Measurements from ENCODE around the gene EIF4H. TPM values are rescaled to one million over a fixed set of nuclear protein-coding genes. Genes with fewer than 3 reads are reported as not detected.

Gene EIF4H
- total and polyA plus RNA-seq, 9 of the 15 experiments (the other 6 are each of a cell fraction or from before 2014, with no cell fraction given), result 11.0 to 435 (median 319) TPM

DNA sequence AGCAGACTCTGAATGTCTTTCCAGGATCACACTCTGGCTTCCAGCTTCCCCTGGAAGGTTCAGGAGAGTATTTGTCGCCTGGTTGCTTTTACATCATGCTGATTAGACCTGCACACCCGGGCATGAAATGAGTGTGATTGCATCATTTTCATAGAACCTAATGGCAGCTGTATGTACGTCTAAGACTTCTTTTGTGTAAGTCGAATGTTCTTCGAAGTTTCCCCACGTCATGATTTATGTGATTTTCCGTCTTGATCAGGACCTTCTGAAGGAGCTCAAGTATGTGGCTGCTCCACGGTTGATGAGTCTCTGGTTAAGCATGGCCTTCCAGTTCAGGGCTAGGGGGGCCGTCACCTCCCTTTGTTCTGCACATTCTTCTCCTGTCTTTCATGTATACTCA lies 4.5 kb downstream of the EIF4H start:
- H2AFZ ChIP-seq (ENCODE audit: low read depth, low read length), result no peak overlapping the region
- peak overlapping the region; percentile 28 for H3K4me2 ChIP-seq (ENCODE audit: insufficient read depth, low read length)
- H3K9me1 ChIP-seq (ENCODE audit: control insufficient read depth, insufficient read depth, low read length), result no peaks in the 10 kb centered on the region
- H3K9ac ChIP-seq (ENCODE audit: insufficient read depth in 1 of 2, low read depth in 2 of 2, low read length in 2 of 2), result 0 out of 4 replicates have a peak overlapping the region, but pooled peaks of 1 of the 2 experiments have one; percentile 15
- no peak overlapping the region for H3K4me3 ChIP-seq
- CTCF ChIA-PET (ENCODE audit: low intra/inter-chr PET ratio), result no interaction called here
- H3K79me2 ChIP-seq (ENCODE audit: control insufficient read depth, insufficient read depth, low read length), result peaks cover 99% of the 10 kb centered on the region
- H3K36me3 ChIP-seq (ENCODE audit: control insufficient read depth, insufficient read depth, low read length), result peaks cover 80% of the 10 kb centered on the region
- H3K9me3 ChIP-seq (replicated peaks; ENCODE audit: control insufficient read depth, insufficient read depth, low read depth, low read length), result no peaks in the 10 kb centered on the region
- H3K4me1 ChIP-seq (replicated peaks in 1 of 2; ENCODE audit: control insufficient read depth in 2 of 2, insufficient read depth in 2 of 2, low read length in 2 of 2), result peaks cover 16 to 24% of the 10 kb centered on the region in 2 experiments; a peak in 4 of 5 replicates
- no peaks in the 10 kb centered on the region for H3K27me3 ChIP-seq (ENCODE audit: control insufficient read depth in 2 of 2, insufficient read depth in 2 of 2, low read length in 2 of 2)
- H4K20me1 ChIP-seq (replicated peaks; ENCODE audit: control insufficient read depth, insufficient read depth, low read length), result peaks cover 73% of the 10 kb centered on the region
- in situ Hi-C loops (cut with MboI) (no loop called here), intact Hi-C loops (cut with micrococcal nuclease) (no loop called here)
- ATAC-seq (no peak), FAIRE-seq (no peak), DNase-seq (ENCODE audit: extremely low read depth in 1 of 4, low spot score in 3 of 4) (peak in 1 of 4 experiments; percentile 28)
- WGBS (ENCODE audit: insufficient coverage, low coverage, missing lambda C conversion rate), result 38% methylated on average over 9 of the region's 9 CpGs
- BruUV-seq (replicated peaks), result no TSS peak
- H3K27ac ChIP-seq (ENCODE audit: extremely low read depth, low read depth, low read length), result peak overlapping the region; percentile 1; the same call in 1 of the 3 replicates
- POLR2A ChIA-PET, result interaction anchor here (1.0 to 8.8 kb wide), 7 partner anchors 13 to 222 kb away, joined by 3 to 86 read pairs (median 4); no protein-coding TSS in a partner anchor
- 0 out of 2 replicates have a peak, but pooled peaks have one; percentile 33 for TF ChIP-seq CREM (IDR thresholded peaks at IDR 0.05; ENCODE audit: low read depth)
- no peak for TF ChIP-seq SRSF7 (optimal IDR thresholded peaks at IDR 0.05; ENCODE audit: low read depth, low read length)
- TF ChIP-seq POLR2H (tag; IDR thresholded peaks at IDR 0.05; ENCODE audit: low read depth), result peak; percentile 28; the same call in 1 of the 2 replicates
- no peak for TF ChIP-seq ATF1 (CRISPR knock-in tag; IDR thresholded peaks at IDR 0.05)
- TF ChIP-seq ATF1 (tag; IDR thresholded peaks at IDR 0.05), result 0 out of 2 replicates have a peak, but pooled peaks have one; percentile 18
- peak; percentile 78 for TF ChIP-seq ZNF134 (CRISPR knock-in tag; conservative IDR thresholded peaks at IDR 0.05)
- TF ChIP-seq IRF9 (tag; IDR thresholded peaks at IDR 0.05), result peak; percentile 82
- peak; percentile 89 for TF ChIP-seq CEBPG (CRISPR knock-in tag; IDR thresholded peaks at IDR 0.05)
- TF ChIP-seq CEBPG (tag; conservative IDR thresholded peaks at IDR 0.05 in 1 of 2, IDR thresholded peaks at IDR 0.05 in 1 of 2), result peak; percentile 95 to 97
- no peak for TF ChIP-seq ZNF263 (CRISPR knock-in tag; IDR thresholded peaks at IDR 0.05; ENCODE audit: borderline replicate concordance)
- peak; percentile 67 for TF ChIP-seq MYC (IDR thresholded peaks at IDR 0.05; ENCODE audit: low read depth, low read length)
- no peak for TF ChIP-seq MYC (CRISPR knock-in tag; IDR thresholded peaks at IDR 0.05; ENCODE audit: borderline replicate concordance, low read depth)
- TF ChIP-seq CBFB (CRISPR knock-in tag; IDR thresholded peaks at IDR 0.05), result 0 out of 2 replicates have a peak, but pooled peaks have one; percentile 23
- TF ChIP-seq ATF4 (CRISPR knock-in tag; IDR thresholded peaks at IDR 0.05), result peak; percentile 96
- TF ChIP-seq HIVEP1 (CRISPR knock-in tag; IDR thresholded peaks at IDR 0.05), result 0 out of 2 replicates have a peak, but pooled peaks have one; percentile 28
- TF ChIP-seq, protein P1, sequence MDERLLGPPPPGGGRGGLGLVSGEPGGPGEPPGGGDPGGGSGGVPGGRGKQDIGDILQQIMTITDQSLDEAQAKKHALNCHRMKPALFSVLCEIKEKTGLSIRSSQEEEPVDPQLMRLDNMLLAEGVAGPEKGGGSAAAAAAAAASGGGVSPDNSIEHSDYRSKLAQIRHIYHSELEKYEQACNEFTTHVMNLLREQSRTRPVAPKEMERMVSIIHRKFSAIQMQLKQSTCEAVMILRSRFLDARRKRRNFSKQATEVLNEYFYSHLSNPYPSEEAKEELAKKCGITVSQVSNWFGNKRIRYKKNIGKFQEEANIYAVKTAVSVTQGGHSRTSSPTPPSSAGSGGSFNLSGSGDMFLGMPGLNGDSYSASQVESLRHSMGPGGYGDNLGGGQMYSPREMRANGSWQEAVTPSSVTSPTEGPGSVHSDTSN (CRISPR knock-in tag; IDR thresholded peaks at IDR 0.05; ENCODE audit: low read depth), result no peak
- TF ChIP-seq, protein P1 (tag; conservative IDR thresholded peaks at IDR 0.05; ENCODE audit: low read depth), result peak; percentile 78
- TF ChIP-seq PKNOX1 (IDR thresholded peaks at IDR 0.05), result peak; percentile 67
- no peak for TF ChIP-seq NFXL1 (CRISPR knock-in tag; IDR thresholded peaks at IDR 0.05)

All from K562 (cell line).